HEK293T (cell line): Measurements from ENCODE around the gene CCND2.

Experiments used
- BHLHE40 ChIP-seq: fragments of 450-650 bp; IDR thresholded peaks from 2 replicates; pipeline ENCODE4 v1.6.1; 2016; ENCODE audit warnings: mild to moderate bottlenecking, moderate library complexity, borderline replicate concordance
- CTBP1 ChIP-seq: fragments of 450-650 bp; IDR thresholded peaks from 2 replicates; pipeline ENCODE4 v1.6.1; 2016; ENCODE audit warnings: borderline replicate concordance
- L3MBTL2 ChIP-seq: fragments of 450-650 bp; conservative IDR thresholded peaks from 2 replicates; pipeline ENCODE4 v1.6.1; 2016; ENCODE audit warnings: mild to moderate bottlenecking
- SP1 ChIP-seq: fragments of 450-650 bp; IDR thresholded peaks from 2 replicates; pipeline ENCODE4 v1.6.1; 2017
- SUZ12 ChIP-seq: fragments of 450-650 bp; IDR thresholded peaks from 2 replicates; pipeline ENCODE4 v1.6.1; 2016; ENCODE audit warnings: mild to moderate bottlenecking

GRCh38 chr12:4287325-4288211, 14.0 kb downstream of the CCND2 start:
- TF ChIP-seq CTBP1 (no peak), L3MBTL2 (no peak), SP1 (no peak), BHLHE40 (no peak), SUZ12 (no peak)
